Heart right ventricle (tissue), 16 donors: ENCODE results near the gene SPTBN5. TPM values are rescaled to one million over a fixed set of nuclear protein-coding genes. Genes with fewer than 3 reads are reported as not detected.

Experiments
- ATAC-seq, 8 donors: fragments of 200-7000 bp; cut with Tn5 transposase; one replicate each; pipeline ENCODE4 v1.9.1; 2020; ENCODE audit warnings: mild to moderate bottlenecking in 8 of 8, moderate library complexity in 8 of 8, moderate number of reproducible peaks in 1 of 8
- DNase-seq, 2 donors: peaks; one replicate each; pipeline ENCODE4 v3.0.0-alpha.2; 2020
- H3K27ac ChIP-seq, 10 donors: fragments of 200-600 bp; sonication (generic) in 2 of 10; one replicate each; pipeline versions ENCODE4 v1.5.0 to v1.8.0; 2020 to 2022; ENCODE audit warnings: mild to moderate bottlenecking in 3 of 10
- H3K27me3 ChIP-seq, 7 donors: fragments of 200-600 bp; one replicate each; pipeline ENCODE4 v1.8.0; 2021 to 2022; ENCODE audit warnings: mild to moderate bottlenecking in 2 of 7
- H3K36me3 ChIP-seq, 9 donors: fragments of 200-600 bp; sonication (generic) in 1 of 9; one replicate each; pipeline versions ENCODE4 v1.5.0 to v1.8.0; 2020 to 2022; ENCODE audit warnings: mild to moderate bottlenecking in 2 of 9
- H3K4me1 ChIP-seq, 9 donors: fragments of 200-600 bp; sonication (generic) in 1 of 9; one replicate each; pipeline versions ENCODE4 v1.5.0 to v1.8.0; 2020 to 2022; ENCODE audit warnings: mild to moderate bottlenecking in 4 of 9
- H3K4me3 ChIP-seq, 10 donors: fragments of 200-600 bp; sonication (generic) in 2 of 10; one replicate each; pipeline versions ENCODE4 v1.5.0 to v1.8.0; 2020 to 2022; ENCODE audit warnings: mild to moderate bottlenecking in 7 of 10, moderate library complexity in 2 of 10
- H3K9me3 ChIP-seq, 11 donors: fragments of 200-600 bp in 10 of 11; sonication (generic) in 2 of 11; one replicate each; pipeline versions ENCODE4 v1.5.0 to v1.8.0; 2013 to 2022; ENCODE audit warnings: mild to moderate bottlenecking in 2 of 11, control low read depth in 1 of 11, moderate library complexity in 1 of 11
- CTCF ChIP-seq, 9 donors: fragments of 200-600 bp; sonication (generic) in 2 of 9; IDR thresholded peaks; one replicate each; pipeline versions ENCODE4 v1.5.0 to v1.8.0; 2021 to 2022; ENCODE audit warnings: antibody characterized with exemption in 9 of 9, mild to moderate bottlenecking in 5 of 9, moderate library complexity in 1 of 9
- WGBS, 2 donors: extraction: QIAGEN DNeasy Blood & Tissue Kit; methylation state at CpG; one replicate each; pipeline ENCODE4 v1.1.7; 2013; ENCODE audit warnings: inconsistent platforms in 1 of 2; 5-methylcytosine and 5-hydroxymethylcytosine counted together
- intact Hi-C, 10 donors: fragments of 100-400 bp; cut with DNase I; formaldehyde crosslinking; loops; one replicate each; pipeline versions ENCODE4 v1.11.1 to v1.14.2; 2022
- polyA plus RNA-seq, 2 donors: library from polyadenylated mRNA; stranded (reverse); fragments of 200-250 nt; gene quantifications; one replicate each; pipeline ENCODE4 v1.2.3, GENCODE V29; 2013
- total RNA-seq, 10 donors: library from RNA; stranded (reverse); fragmentation: NEBNext Ultra II Directional in 3 of 10; extraction: Animal tissue kit (Norgen Biotek cat#: 25700) in 3 of 10; gene quantifications; one replicate each; pipeline versions ENCODE4 v1.2.1 to v1.2.4, GENCODE V29; 2021 to 2023
- donor health status: Arrhythmogenic right ventricular cardiomyopathy.
- donor health status: ischemic (EF 13 %, LVEDD 7.1; RV severe dilation, severe dysfunction).
- donor health status: healthy with polysubstance abuse.
- donor health status: DM: no; HTN: yes; CAD: no.
- donor health status: DM: no; HTN: no; CAD: no.
- donor health status: ischemic (EF 25% LVEDD 6.9; RV normal size, moderate dysfunction).
- donor health status: ischemic (EF 25% LVEDD 5.7; RV mildly dilated, moderate dysfunction).
- donor health status: healthy.
- donor health status: DM: yes; HTN: yes; CAD: no.
- donor health status: Ischemic cardiomyopathy.
- donor health status: ischemic (EF 35%, LVEDD 5.7; RV mildly dilated, moderate dysfunction).
- donor health status: nonischemic (EF 11% LVEDD 7.7; RV severe dilation, severe dysfunction).
- donor health status: DM: yes; HTN: yes; CAD: no.
- donor health status: PGD.
- donor health status: ischemic (EF 29% LVEDD 5.4; RV normal size, mild dysfunction).
- donor health status: nonischemic (EF 23%, LVEDD 6.1; RV moderate dilation, normal function).

Gene SPTBN5
- total and polyA plus RNA-seq, 12 donors = 0.94 to 8.7 (median 2.4) TPM

GRCh38 chr15:41861736-41862356 is 32.0 kb downstream of the SPTBN5 start:
- TF ChIP-seq CTCF (IDR thresholded peaks at IDR 0.05) = no peak
- WGBS, 2 donors = 92 to 95% methylated on average over 18 of the region's 18 CpGs
- Histone ChIP-seq H3K4me1 (peaks cover 0 to 5% (median 0%) of the 10 kb centered on the region in 9 donors), H3K36me3 (peaks cover 0 to 9% (median 0%) of the 10 kb centered on the region in 9 donors), H3K4me3 (no peak overlapping the region), H3K27me3 (no peaks in the 10 kb centered on the region), H3K27ac (no peak overlapping the region), H3K9me3 (no peaks in the 10 kb centered on the region)
- DNase-seq (no peak), ATAC-seq (no peak)
- intact Hi-C loops = no loop called here

- no peak overlapping the region for H3K27ac ChIP-seq
- no peak overlapping the region for H3K4me3 ChIP-seq
- no peaks in the 10 kb centered on the region for H3K9me3 ChIP-seq
- DNase-seq (no peak), ATAC-seq (peak in 3 of 8 donors; percentile 26 to 42 (median 34))
- peaks cover 0 to 5% (median 0%) of the 10 kb centered on the region in 9 donors for H3K4me1 ChIP-seq
- intact Hi-C loops = no loop called here
- 68 to 75% methylated on average over 15 of the region's 15 CpGs for WGBS, 2 donors
- TF ChIP-seq CTCF (IDR thresholded peaks at IDR 0.05) = peak in 4 of 9 donors; percentile 20 to 37 (median 28)
- no peaks in the 10 kb centered on the region for H3K27me3 ChIP-seq
- peaks cover 0 to 7% (median 0%) of the 10 kb centered on the region in 9 donors for H3K36me3 ChIP-seq
These were observed 33.6 kb downstream of the SPTBN5 start for GRCh38 chr15:41860049-41860828.

- intact Hi-C loops = no loop called here
- H3K9me3 ChIP-seq = no peaks in the 10 kb centered on the region
- no peak overlapping the region for H3K27ac ChIP-seq
- no peak for TF ChIP-seq CTCF (IDR thresholded peaks at IDR 0.05)
- H3K27me3 ChIP-seq = no peaks in the 10 kb centered on the region
- H3K4me3 ChIP-seq = no peak overlapping the region
- H3K4me1 ChIP-seq = peaks cover 0 to 5% (median 0%) of the 10 kb centered on the region in 9 donors
- DNase-seq (no peak), ATAC-seq (no peak)
- H3K36me3 ChIP-seq = peaks cover 0 to 7% (median 0%) of the 10 kb centered on the region in 9 donors
- WGBS, 2 donors = 85% methylated on average over 15 of the region's 15 CpGs
These were observed 35.1 kb downstream of the SPTBN5 start for GRCh38 chr15:41858756-41859155.

- TF ChIP-seq CTCF (IDR thresholded peaks at IDR 0.05) = no peak
- Histone ChIP-seq H3K4me3 (no peak overlapping the region), H3K9me3 (no peaks in the 10 kb centered on the region), H3K36me3 (peaks cover 0 to 4% (median 0%) of the 10 kb centered on the region in 9 donors), H3K4me1 (peaks cover 0 to 5% (median 0%) of the 10 kb centered on the region in 9 donors), H3K27ac (no peak overlapping the region), H3K27me3 (no peaks in the 10 kb centered on the region)
- DNase-seq (no peak), ATAC-seq (no peak)
- WGBS, 2 donors = 90 to 92% methylated on average over 9 of the region's 9 CpGs
- intact Hi-C loops = no loop called here
These were observed 36.5 kb downstream of the SPTBN5 start for GRCh38 chr15:41857316-41857715.
